HEK293 (cell line): Measurements from ENCODE around the gene SLAMF8.

ENCODE experiments used
- CTCF ChIA-PET: fragments of 350-600 bp; formaldehyde crosslinking; extraction: SDS; loops from one replicate; lab custom pipeline; 2021; ENCODE audit warnings: antibody characterized with exemption; lab: Yijun Ruan, JAX
- POLR2A ChIA-PET: fragments of 300-600 bp; formaldehyde crosslinking; extraction: SDS; loops from one replicate; lab custom pipeline; 2020; ENCODE audit warnings: antibody characterized with exemption, inconsistent platforms; lab: Yijun Ruan, JAX
- H3K27ac ChIP-seq: fragments of 200-500 bp; sonication (Bioruptor generic); 2 replicates; pipeline ENCODE4 v1.5.1; 2014; ENCODE audit warnings: low read depth, low read length, control low read depth, inconsistent platforms; ENCODE audit errors: extremely low read depth
- H3K36me3 ChIP-seq, 2 experiments: fragments of 200-500 bp in 1 of 2; sonication (Bioruptor generic) in 1 of 2; 1 replicate in 1 of 2; 2 replicates in 1 of 2; pipeline ENCODE4 v1.5.1; 2014 to 2017; ENCODE audit warnings: inconsistent platforms in 2 of 2, low read length in 2 of 2; ENCODE audit not compliant: control insufficient read depth in 2 of 2, insufficient read depth in 1 of 2
- H3K4me1 ChIP-seq: fragments of 200-500 bp; sonication (Bioruptor generic); 2 replicates; pipeline ENCODE4 v1.5.1; 2014; ENCODE audit warnings: mild to moderate bottlenecking, low read length, inconsistent platforms; ENCODE audit not compliant: control insufficient read depth, insufficient read depth
- H3K4me3 ChIP-seq: 2 replicates; pipeline ENCODE4 v1.5.1; 2011; ENCODE audit warnings: low read depth, mild to moderate bottlenecking, control low read depth, low read length, moderate library complexity
- H3K9me3 ChIP-seq: fragments of 200-500 bp; sonication (Bioruptor generic); 2 replicates; pipeline ENCODE4 v1.5.1; 2014; ENCODE audit warnings: low read depth, low read length, inconsistent platforms; ENCODE audit not compliant: control insufficient read depth, insufficient read depth
- FEZF1 ChIP-seq: fragments of 450-650 bp; formaldehyde crosslinking; IDR thresholded peaks from 2 replicates; pipeline ENCODE4 v1.5.1; 2016; ENCODE audit warnings: missing biosample characterization, missing genetic modification characterization
- GLI2 ChIP-seq: fragments of 450-650 bp; formaldehyde crosslinking; IDR thresholded peaks from 2 replicates; pipeline ENCODE4; 2017; ENCODE audit warnings: missing biosample characterization, missing genetic modification characterization, low read depth, borderline replicate concordance
- GLIS1 ChIP-seq: fragments of 450-650 bp; formaldehyde crosslinking; IDR thresholded peaks from 2 replicates; pipeline ENCODE4 v1.5.1; 2016; ENCODE audit warnings: missing biosample characterization, missing genetic modification characterization
- IKZF3 ChIP-seq: fragments of 450-650 bp; IDR thresholded peaks from 2 replicates; pipeline ENCODE4 v1.5.0; 2018; ENCODE audit warnings: missing biosample characterization, mild to moderate bottlenecking, missing genetic modification characterization, moderate library complexity
- KLF10 ChIP-seq: fragments of 450-650 bp; IDR thresholded peaks from 2 replicates; pipeline ENCODE4 v1.5.1; 2018; ENCODE audit warnings: missing biosample characterization, mild to moderate bottlenecking, missing genetic modification characterization
- OSR2 ChIP-seq: fragments of 450-650 bp; formaldehyde crosslinking; IDR thresholded peaks from 2 replicates; pipeline ENCODE4 v1.5.1; 2016; ENCODE audit warnings: missing biosample characterization, missing genetic modification characterization
- PRDM1 ChIP-seq: fragments of 450-650 bp; formaldehyde crosslinking; IDR thresholded peaks from 2 replicates; pipeline ENCODE4; 2016; ENCODE audit warnings: missing biosample characterization, missing genetic modification characterization
- PRDM10 ChIP-seq: fragments of 450-650 bp; formaldehyde crosslinking; IDR thresholded peaks from 2 replicates; pipeline ENCODE4 v1.5.1; 2016; ENCODE audit warnings: missing biosample characterization, missing genetic modification characterization
- REST ChIP-seq: fragments of 450-650 bp; formaldehyde crosslinking; IDR thresholded peaks from 2 replicates; pipeline ENCODE4 v1.5.1; 2016; ENCODE audit warnings: missing biosample characterization, missing genetic modification characterization
- TCF7L2 ChIP-seq: IDR thresholded peaks from 2 replicates; pipeline ENCODE4 v1.6.1; 2011; ENCODE audit warnings: low read depth, mild to moderate bottlenecking, inconsistent platforms, low read length, moderate library complexity, borderline replicate concordance
- ZBTB8A ChIP-seq: fragments of 450-650 bp; formaldehyde crosslinking; IDR thresholded peaks from 2 replicates; pipeline ENCODE4 v1.5.1; 2016; ENCODE audit warnings: missing biosample characterization, missing genetic modification characterization
- ZIC2 ChIP-seq: fragments of 450-650 bp; formaldehyde crosslinking; IDR thresholded peaks from 2 replicates; pipeline ENCODE4 v1.5.1; 2016; ENCODE audit warnings: missing biosample characterization, missing genetic modification characterization
- ZNF112 ChIP-seq: fragments of 450-650 bp; formaldehyde crosslinking; IDR thresholded peaks from 2 replicates; pipeline ENCODE4 v1.5.0; 2017; ENCODE audit warnings: missing biosample characterization, missing genetic modification characterization
- ZNF155 ChIP-seq: fragments of 450-650 bp; formaldehyde crosslinking; IDR thresholded peaks from 2 replicates; pipeline ENCODE4 v1.5.1; 2016; ENCODE audit warnings: missing biosample characterization, missing genetic modification characterization
- ZNF18 ChIP-seq: fragments of 450-650 bp; formaldehyde crosslinking; IDR thresholded peaks from 2 replicates; pipeline ENCODE4 v1.5.1; 2016; ENCODE audit warnings: missing biosample characterization, missing genetic modification characterization
- ZNF19 ChIP-seq: fragments of 450-650 bp; formaldehyde crosslinking; IDR thresholded peaks from 2 replicates; pipeline ENCODE4; 2016; ENCODE audit warnings: missing biosample characterization, missing genetic modification characterization, low read depth
- ZNF280D ChIP-seq: fragments of 450-650 bp; formaldehyde crosslinking; IDR thresholded peaks from 2 replicates; pipeline ENCODE4 v1.5.1; 2016; ENCODE audit warnings: missing biosample characterization, missing genetic modification characterization
- ZNF311 ChIP-seq: fragments of 450-650 bp; formaldehyde crosslinking; IDR thresholded peaks from 2 replicates; pipeline ENCODE4 v1.5.1; 2017; ENCODE audit warnings: missing biosample characterization, missing genetic modification characterization, borderline replicate concordance
- ZNF324 ChIP-seq: fragments of 450-650 bp; formaldehyde crosslinking; IDR thresholded peaks from 2 replicates; pipeline ENCODE4 v1.5.1; 2016; ENCODE audit warnings: missing biosample characterization, missing genetic modification characterization
- ZNF335 ChIP-seq: fragments of 450-650 bp; formaldehyde crosslinking; conservative IDR thresholded peaks from 2 replicates; pipeline ENCODE4 v1.5.1; 2016; ENCODE audit warnings: missing biosample characterization, missing genetic modification characterization
- ZNF488 ChIP-seq: fragments of 450-650 bp; formaldehyde crosslinking; IDR thresholded peaks from 2 replicates; pipeline ENCODE4 v1.5.1; 2016; ENCODE audit warnings: missing biosample characterization, missing genetic modification characterization
- ZNF629 ChIP-seq: fragments of 450-650 bp; formaldehyde crosslinking; IDR thresholded peaks from 2 replicates; pipeline ENCODE4 v1.5.1; 2017; ENCODE audit warnings: missing biosample characterization, missing genetic modification characterization
- ZNF843 ChIP-seq: fragments of 450-650 bp; formaldehyde crosslinking; IDR thresholded peaks from 2 replicates; pipeline ENCODE4 v1.5.1; 2016; ENCODE audit warnings: missing biosample characterization, missing genetic modification characterization
- ZSCAN16 ChIP-seq: fragments of 450-650 bp; formaldehyde crosslinking; IDR thresholded peaks from 2 replicates; pipeline ENCODE4 v1.5.1; 2016; ENCODE audit warnings: missing biosample characterization, missing genetic modification characterization

Gene SLAMF8

GRCh38 chr1:159831412-159832141 lies 4.9 kb downstream of the SLAMF8 start:
- POLR2A ChIA-PET: no interaction called here
- no peaks in the 10 kb centered on the region for H3K9me3 ChIP-seq
- no peak for TF ChIP-seq ZNF488 (tag by site-specific recombination)
- no peak for TF ChIP-seq KLF10 (tag by site-specific recombination)
- TF ChIP-seq ZNF18 (tag by site-specific recombination): peak; percentile 83
- peak; percentile 49; the same call in 1 of the 2 replicates for TF ChIP-seq TCF7L2
- no peak for TF ChIP-seq PRDM1 (tag by site-specific recombination)
- TF ChIP-seq ZNF155 (tag by site-specific recombination): no peak
- TF ChIP-seq ZNF112 (tag by site-specific recombination): no peak
- 0 out of 2 replicates have a peak, but pooled peaks have one; percentile 11 for TF ChIP-seq OSR2
- no peak for TF ChIP-seq REST (tag by site-specific recombination)
- peak; percentile 93 for TF ChIP-seq ZNF843
- no peak for TF ChIP-seq ZNF335
- no peak for TF ChIP-seq ZNF324
- TF ChIP-seq GLI2 (tag by site-specific recombination): peak; percentile 15; the same call in 1 of the 2 replicates
- TF ChIP-seq ZNF311 (tag by site-specific recombination): no peak
- 0 out of 2 replicates have a peak, but pooled peaks have one; percentile 7 for TF ChIP-seq GLIS1 (tag by site-specific recombination)
- TF ChIP-seq ZNF280D (tag by site-specific recombination): no peak
- TF ChIP-seq FEZF1: peak; percentile 69
- TF ChIP-seq ZBTB8A (tag by site-specific recombination): peak; percentile 25; the same call in 1 of the 2 replicates
- 0 out of 2 replicates have a peak, but pooled peaks have one; percentile 57 for TF ChIP-seq IKZF3 (tag by site-specific recombination)
- TF ChIP-seq ZSCAN16 (tag by site-specific recombination): no peak
- no peak for TF ChIP-seq ZNF19 (tag by site-specific recombination)
- peak; percentile 99 for TF ChIP-seq ZIC2 (tag by site-specific recombination)
- peak; percentile 46 for TF ChIP-seq PRDM10 (tag by site-specific recombination)
- TF ChIP-seq ZNF629 (tag by site-specific recombination): peak; percentile 56
- TF ChIP-seq, all 188 proteins: peak for 12
- CTCF ChIA-PET: interaction anchor here (0.6 to 4.1 kb wide), 7 partner anchors 20 to 175 kb away, joined by 3 to 24 read pairs (median 5); no protein-coding TSS in a partner anchor
- Histone ChIP-seq H3K27ac (no peak overlapping the region), H3K4me1 (no peaks in the 10 kb centered on the region), H3K36me3 (no peaks in the 10 kb centered on the region), H3K4me3 (no peak overlapping the region)
